ENCODE results near the gene FOSL1. TPM values are rescaled to one million over a fixed set of nuclear protein-coding genes. Genes with fewer than 3 reads are reported as not detected.

FOSL1 gene
- total RNA-seq, 1 experiment from 2014 or later = 186 TPM

DNA sequence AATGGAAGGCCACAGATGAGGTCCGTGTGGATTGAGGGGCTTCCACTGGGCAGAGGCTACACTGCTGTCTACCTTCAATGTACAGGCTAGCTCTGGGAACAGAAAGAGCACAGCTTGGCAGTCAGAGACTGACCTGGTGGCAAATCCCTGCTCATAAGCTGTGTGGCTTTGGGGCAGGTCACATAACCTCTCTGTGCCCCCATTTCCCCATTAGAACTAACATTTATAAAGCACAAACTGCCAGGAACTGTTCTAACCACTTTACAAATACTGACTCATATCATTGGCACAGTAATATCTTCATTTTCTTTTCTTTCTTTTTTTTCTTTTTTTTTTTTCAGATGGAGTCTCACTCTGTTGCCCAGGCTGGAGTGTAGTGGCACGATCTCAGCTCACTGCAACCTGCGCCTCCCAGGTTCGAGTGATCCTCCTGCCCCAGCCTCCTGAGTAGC lies 3.1 kb downstream of the FOSL1 start:
- Histone ChIP-seq H3K27me3 (ENCODE audit: control insufficient read depth, insufficient read depth, low read length) (no peaks in the 10 kb centered on the region), H3K4me3 (ENCODE audit: low read depth in 2 of 2, low read length in 2 of 2) (peak overlapping the region; percentile 82 to 89), H3K27ac (ENCODE audit: low read length) (peak overlapping the region; percentile 87), H3K4me1 (ENCODE audit: control insufficient read depth, insufficient read depth, low read length) (peaks cover 64% of the 10 kb centered on the region), H3K36me3 (ENCODE audit: control insufficient read depth, insufficient read depth, low read length) (no peaks in the 10 kb centered on the region; the same call in 1 of the 2 replicates), H3K9me3 (ENCODE audit: control insufficient read depth, insufficient read depth, low read depth, low read length) (no peaks in the 10 kb centered on the region)
- ChIA-PET CTCF (no interaction called here), POLR2A (interaction anchor here (0.7 to 4.4 kb wide), 4 partner anchors 15 to 217 kb away, joined by 6 to 37 read pairs (median 14); no protein-coding TSS in a partner anchor)
- no peak for DNase-seq (ENCODE audit: low read depth, low spot score)
- peak; percentile 40; the same call in 1 of the 2 replicates for TF ChIP-seq POLR2AphosphoS5 (IDR thresholded peaks at IDR 0.05; ENCODE audit: low read depth, low read length)
- TF ChIP-seq, protein P1, sequence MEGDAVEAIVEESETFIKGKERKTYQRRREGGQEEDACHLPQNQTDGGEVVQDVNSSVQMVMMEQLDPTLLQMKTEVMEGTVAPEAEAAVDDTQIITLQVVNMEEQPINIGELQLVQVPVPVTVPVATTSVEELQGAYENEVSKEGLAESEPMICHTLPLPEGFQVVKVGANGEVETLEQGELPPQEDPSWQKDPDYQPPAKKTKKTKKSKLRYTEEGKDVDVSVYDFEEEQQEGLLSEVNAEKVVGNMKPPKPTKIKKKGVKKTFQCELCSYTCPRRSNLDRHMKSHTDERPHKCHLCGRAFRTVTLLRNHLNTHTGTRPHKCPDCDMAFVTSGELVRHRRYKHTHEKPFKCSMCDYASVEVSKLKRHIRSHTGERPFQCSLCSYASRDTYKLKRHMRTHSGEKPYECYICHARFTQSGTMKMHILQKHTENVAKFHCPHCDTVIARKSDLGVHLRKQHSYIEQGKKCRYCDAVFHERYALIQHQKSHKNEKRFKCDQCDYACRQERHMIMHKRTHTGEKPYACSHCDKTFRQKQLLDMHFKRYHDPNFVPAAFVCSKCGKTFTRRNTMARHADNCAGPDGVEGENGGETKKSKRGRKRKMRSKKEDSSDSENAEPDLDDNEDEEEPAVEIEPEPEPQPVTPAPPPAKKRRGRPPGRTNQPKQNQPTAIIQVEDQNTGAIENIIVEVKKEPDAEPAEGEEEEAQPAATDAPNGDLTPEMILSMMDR (IDR thresholded peaks at IDR 0.05) = no peak
- TF ChIP-seq TCF7L2 (IDR thresholded peaks at IDR 0.05; ENCODE audit: low read depth, low read length) = no peak
- TF ChIP-seq, protein P2, sequence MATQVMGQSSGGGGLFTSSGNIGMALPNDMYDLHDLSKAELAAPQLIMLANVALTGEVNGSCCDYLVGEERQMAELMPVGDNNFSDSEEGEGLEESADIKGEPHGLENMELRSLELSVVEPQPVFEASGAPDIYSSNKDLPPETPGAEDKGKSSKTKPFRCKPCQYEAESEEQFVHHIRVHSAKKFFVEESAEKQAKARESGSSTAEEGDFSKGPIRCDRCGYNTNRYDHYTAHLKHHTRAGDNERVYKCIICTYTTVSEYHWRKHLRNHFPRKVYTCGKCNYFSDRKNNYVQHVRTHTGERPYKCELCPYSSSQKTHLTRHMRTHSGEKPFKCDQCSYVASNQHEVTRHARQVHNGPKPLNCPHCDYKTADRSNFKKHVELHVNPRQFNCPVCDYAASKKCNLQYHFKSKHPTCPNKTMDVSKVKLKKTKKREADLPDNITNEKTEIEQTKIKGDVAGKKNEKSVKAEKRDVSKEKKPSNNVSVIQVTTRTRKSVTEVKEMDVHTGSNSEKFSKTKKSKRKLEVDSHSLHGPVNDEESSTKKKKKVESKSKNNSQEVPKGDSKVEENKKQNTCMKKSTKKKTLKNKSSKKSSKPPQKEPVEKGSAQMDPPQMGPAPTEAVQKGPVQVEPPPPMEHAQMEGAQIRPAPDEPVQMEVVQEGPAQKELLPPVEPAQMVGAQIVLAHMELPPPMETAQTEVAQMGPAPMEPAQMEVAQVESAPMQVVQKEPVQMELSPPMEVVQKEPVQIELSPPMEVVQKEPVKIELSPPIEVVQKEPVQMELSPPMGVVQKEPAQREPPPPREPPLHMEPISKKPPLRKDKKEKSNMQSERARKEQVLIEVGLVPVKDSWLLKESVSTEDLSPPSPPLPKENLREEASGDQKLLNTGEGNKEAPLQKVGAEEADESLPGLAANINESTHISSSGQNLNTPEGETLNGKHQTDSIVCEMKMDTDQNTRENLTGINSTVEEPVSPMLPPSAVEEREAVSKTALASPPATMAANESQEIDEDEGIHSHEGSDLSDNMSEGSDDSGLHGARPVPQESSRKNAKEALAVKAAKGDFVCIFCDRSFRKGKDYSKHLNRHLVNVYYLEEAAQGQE (IDR thresholded peaks at IDR 0.05; ENCODE audit: insufficient read depth in 1 of 2, low read depth in 2 of 2, low read length in 1 of 2) = no peak
- TF ChIP-seq SIN3A (IDR thresholded peaks at IDR 0.05; ENCODE audit: borderline replicate concordance, insufficient read depth, low read depth, low read length) = no peak
- intact Hi-C loops (cut with micrococcal nuclease; ENCODE audit: unreplicated experiment) (no loop called here), in situ Hi-C loops (cut with HindIII; ENCODE audit: low pct_unique_long_range_greater_than_20kb, low sequenced_read_pairs) (no loop called here)
- no TSS peak for BruUV-seq (replicated peaks)
- ATAC-seq = no peak

DNA sequence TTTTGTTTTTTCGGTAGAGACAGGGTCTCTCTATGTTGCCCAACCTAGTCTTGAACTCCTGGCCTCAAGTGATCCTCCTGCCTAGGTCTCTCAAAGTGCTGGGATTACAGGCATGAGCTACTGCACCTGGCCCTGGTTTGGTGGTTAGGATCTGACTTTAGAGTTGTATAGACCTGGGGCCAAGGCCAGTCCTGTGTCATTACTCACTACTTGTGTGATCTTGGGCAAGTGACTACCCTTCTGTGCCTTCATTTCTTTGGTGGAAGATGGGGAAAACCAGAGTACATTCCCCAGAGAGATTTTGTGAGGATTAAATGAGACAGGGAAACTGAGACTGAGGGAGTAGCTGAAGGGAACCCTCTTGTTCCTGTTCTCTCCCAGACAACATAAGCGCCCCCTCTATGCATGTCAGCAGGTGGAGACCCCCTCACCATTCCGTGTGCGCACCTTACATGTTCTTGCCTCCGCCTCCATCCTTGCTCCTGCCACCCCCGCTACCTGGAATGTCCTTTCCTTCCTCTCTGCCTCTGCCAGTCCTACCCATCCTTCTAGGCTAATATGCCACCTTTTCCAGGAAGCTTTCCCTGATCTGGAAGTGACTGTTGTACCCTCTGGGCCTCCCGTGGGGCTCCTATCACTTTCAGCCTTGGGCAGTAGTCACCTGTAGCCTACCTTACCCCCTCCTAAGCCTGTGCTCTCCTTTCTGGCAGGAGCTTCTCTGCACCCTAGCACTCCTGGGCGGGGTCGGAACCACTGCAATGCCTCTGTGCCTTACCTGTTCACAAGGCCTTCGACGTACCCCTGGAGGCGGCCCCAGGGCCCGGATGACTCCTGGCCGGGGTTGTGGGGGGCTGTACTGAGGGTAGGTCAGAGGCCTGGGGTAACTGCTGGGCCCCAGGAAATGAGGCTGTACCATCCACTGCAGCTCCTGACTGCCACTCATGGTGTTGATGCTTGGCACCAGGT lies 3.9 kb downstream of the FOSL1 start:
- intact Hi-C loops (cut with micrococcal nuclease; ENCODE audit: unreplicated experiment) = no loop called here
- H3K9me3 ChIP-seq (ENCODE audit: control insufficient read depth, insufficient read depth, low read depth, low read length) = no peaks in the 10 kb centered on the region
- in situ Hi-C loops (cut with HindIII; ENCODE audit: low pct_unique_long_range_greater_than_20kb, low sequenced_read_pairs) = no loop called here
- no TSS peak for BruUV-seq (replicated peaks)
- ATAC-seq (no peak), DNase-seq (ENCODE audit: low read depth, low spot score) (no peak)
- H3K27ac ChIP-seq (ENCODE audit: low read length) = peak overlapping the region; percentile 87
- H3K36me3 ChIP-seq (ENCODE audit: control insufficient read depth, insufficient read depth, low read length) = no peaks in the 10 kb centered on the region; the same call in 1 of the 2 replicates
- TF ChIP-seq POLR2AphosphoS5 (IDR thresholded peaks at IDR 0.05; ENCODE audit: low read depth, low read length) (no peak; the same call in 1 of the 2 replicates), SIN3A (IDR thresholded peaks at IDR 0.05; ENCODE audit: borderline replicate concordance, insufficient read depth, low read depth, low read length) (no peak), TCF7L2 (IDR thresholded peaks at IDR 0.05; ENCODE audit: low read depth, low read length) (no peak)
- TF ChIP-seq, protein P1 (IDR thresholded peaks at IDR 0.05) = no peak
- TF ChIP-seq, protein P2 (IDR thresholded peaks at IDR 0.05; ENCODE audit: insufficient read depth in 1 of 2, low read depth in 2 of 2, low read length in 1 of 2) = no peak
- ChIA-PET POLR2A (interaction anchor here (3.2 to 4.4 kb wide), 2 partner anchors 16 to 19 kb away, joined by 20 to 37 read pairs; no protein-coding TSS in a partner anchor), CTCF (interaction anchor here (0.6 kb wide), 1 partner anchor 220 kb away, joined by 4 read pairs; no protein-coding TSS in a partner anchor)
- no peaks in the 10 kb centered on the region for H3K27me3 ChIP-seq (ENCODE audit: control insufficient read depth, insufficient read depth, low read length)
- peak overlapping the region; percentile 82 to 89 for H3K4me3 ChIP-seq (ENCODE audit: low read depth in 2 of 2, low read length in 2 of 2)
- peaks cover 60% of the 10 kb centered on the region for H3K4me1 ChIP-seq (ENCODE audit: control insufficient read depth, insufficient read depth, low read length)
